WTC11 (cell line): ENCODE measurements around the gene CHRM1.

Source experiments
- E2F1 ChIP-seq: sonication (generic); formaldehyde crosslinking; IDR thresholded peaks from 2 replicates; pipeline ENCODE4 v1.8.0; 2022; ENCODE audit warnings: mild to moderate bottlenecking, missing genetic modification reagents
- GTF2I ChIP-seq: fragments of 250-450 bp; sonication (Bioruptor Pico); conservative IDR thresholded peaks from 2 replicates; pipeline ENCODE4 v1.4.0; 2021; ENCODE audit warnings: mild to moderate bottlenecking
- SP1 ChIP-seq: sonication (generic); formaldehyde crosslinking; conservative IDR thresholded peaks from 2 replicates; pipeline ENCODE4 v1.8.1; 2022; ENCODE audit warnings: missing genetic modification reagents
- ZBTB21 ChIP-seq: sonication (generic); formaldehyde crosslinking; IDR thresholded peaks from 2 replicates; pipeline ENCODE4 v1.8.1; 2023; ENCODE audit warnings: mild to moderate bottlenecking, missing genetic modification reagents, borderline replicate concordance
- ZMAT4 ChIP-seq: fragments of 250-450 bp; sonication (Bioruptor Pico); IDR thresholded peaks from 2 replicates; pipeline ENCODE4 v1.9.0; 2021; ENCODE audit warnings: mild to moderate bottlenecking
- ZNF138 ChIP-seq: sonication (generic); formaldehyde crosslinking; conservative IDR thresholded peaks from 2 replicates; pipeline ENCODE4 v1.8.1; 2022; ENCODE audit warnings: mild to moderate bottlenecking, moderate library complexity, missing genetic modification reagents
- TF ChIP-seq, protein P1 (sequence below): fragments of 200-600 bp; IDR thresholded peaks from 2 replicates; pipeline ENCODE4 v1.8.0; 2022; ENCODE audit warnings: antibody characterized with exemption
- TF ChIP-seq, protein P2 (sequence below): sonication (generic); formaldehyde crosslinking; conservative IDR thresholded peaks from 2 replicates; pipeline ENCODE4 v1.8.1; 2022; ENCODE audit warnings: mild to moderate bottlenecking, missing genetic modification reagents
- TF ChIP-seq, protein P3 (sequence below): sonication (generic); formaldehyde crosslinking; IDR thresholded peaks from 2 replicates; pipeline ENCODE4 v1.8.1; 2022; ENCODE audit warnings: low read depth, missing genetic modification reagents, borderline replicate concordance

DNA sequence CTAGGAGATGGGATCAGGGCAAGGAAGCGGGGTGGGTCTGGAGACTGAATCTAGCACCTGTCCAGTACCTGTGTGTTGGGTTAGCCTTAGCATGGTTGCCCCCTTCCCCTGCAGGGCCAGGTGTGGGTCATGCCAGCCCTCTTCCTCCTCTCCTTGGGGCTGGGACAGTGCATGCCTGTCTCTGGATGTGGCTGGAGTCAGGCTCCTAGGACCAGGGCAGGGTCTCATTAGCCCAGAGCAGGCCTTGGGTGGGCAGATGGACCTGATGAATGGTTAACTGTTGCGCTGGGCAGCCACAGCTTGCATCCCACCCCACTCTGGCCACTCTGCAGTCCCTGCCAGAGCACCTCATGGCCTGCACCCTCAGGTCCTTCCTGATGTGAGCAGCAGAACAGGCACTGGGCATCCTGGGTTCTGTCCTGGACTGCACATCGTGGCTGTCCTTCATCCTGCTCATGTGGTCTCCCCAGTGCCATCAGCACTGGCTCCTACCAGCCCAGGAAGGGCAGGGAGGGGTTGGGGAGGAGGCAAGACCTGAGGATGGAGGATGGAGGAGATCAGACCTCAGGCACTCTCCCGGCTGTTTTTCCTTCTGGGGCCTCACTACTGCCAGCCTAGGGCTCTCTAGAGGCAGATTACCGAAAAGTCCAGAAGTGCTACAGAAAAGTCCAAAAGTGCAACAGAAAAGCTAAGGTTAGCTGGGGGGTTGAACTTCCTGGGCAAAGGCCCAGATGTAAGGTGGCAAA is 12.8 kb upstream of the CHRM1 start:
- TF ChIP-seq ZNF138 (CRISPR knock-in tag) (no peak), ZMAT4 (CRISPR knock-in tag) (no peak), SP1 (CRISPR knock-in tag) (no peak), GTF2I (CRISPR knock-in tag) (no peak), ZBTB21 (CRISPR knock-in tag) (no peak), E2F1 (CRISPR knock-in tag) (no peak)
- TF ChIP-seq, protein P1, sequence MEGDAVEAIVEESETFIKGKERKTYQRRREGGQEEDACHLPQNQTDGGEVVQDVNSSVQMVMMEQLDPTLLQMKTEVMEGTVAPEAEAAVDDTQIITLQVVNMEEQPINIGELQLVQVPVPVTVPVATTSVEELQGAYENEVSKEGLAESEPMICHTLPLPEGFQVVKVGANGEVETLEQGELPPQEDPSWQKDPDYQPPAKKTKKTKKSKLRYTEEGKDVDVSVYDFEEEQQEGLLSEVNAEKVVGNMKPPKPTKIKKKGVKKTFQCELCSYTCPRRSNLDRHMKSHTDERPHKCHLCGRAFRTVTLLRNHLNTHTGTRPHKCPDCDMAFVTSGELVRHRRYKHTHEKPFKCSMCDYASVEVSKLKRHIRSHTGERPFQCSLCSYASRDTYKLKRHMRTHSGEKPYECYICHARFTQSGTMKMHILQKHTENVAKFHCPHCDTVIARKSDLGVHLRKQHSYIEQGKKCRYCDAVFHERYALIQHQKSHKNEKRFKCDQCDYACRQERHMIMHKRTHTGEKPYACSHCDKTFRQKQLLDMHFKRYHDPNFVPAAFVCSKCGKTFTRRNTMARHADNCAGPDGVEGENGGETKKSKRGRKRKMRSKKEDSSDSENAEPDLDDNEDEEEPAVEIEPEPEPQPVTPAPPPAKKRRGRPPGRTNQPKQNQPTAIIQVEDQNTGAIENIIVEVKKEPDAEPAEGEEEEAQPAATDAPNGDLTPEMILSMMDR: no peak
- TF ChIP-seq, protein P2, sequence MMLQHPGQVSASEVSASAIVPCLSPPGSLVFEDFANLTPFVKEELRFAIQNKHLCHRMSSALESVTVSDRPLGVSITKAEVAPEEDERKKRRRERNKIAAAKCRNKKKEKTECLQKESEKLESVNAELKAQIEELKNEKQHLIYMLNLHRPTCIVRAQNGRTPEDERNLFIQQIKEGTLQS: no peak
- TF ChIP-seq, protein P3, sequence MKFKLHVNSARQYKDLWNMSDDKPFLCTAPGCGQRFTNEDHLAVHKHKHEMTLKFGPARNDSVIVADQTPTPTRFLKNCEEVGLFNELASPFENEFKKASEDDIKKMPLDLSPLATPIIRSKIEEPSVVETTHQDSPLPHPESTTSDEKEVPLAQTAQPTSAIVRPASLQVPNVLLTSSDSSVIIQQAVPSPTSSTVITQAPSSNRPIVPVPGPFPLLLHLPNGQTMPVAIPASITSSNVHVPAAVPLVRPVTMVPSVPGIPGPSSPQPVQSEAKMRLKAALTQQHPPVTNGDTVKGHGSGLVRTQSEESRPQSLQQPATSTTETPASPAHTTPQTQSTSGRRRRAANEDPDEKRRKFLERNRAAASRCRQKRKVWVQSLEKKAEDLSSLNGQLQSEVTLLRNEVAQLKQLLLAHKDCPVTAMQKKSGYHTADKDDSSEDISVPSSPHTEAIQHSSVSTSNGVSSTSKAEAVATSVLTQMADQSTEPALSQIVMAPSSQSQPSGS (CRISPR knock-in tag): no peak
